B cell (primary cell): ENCODE data around the gene MYDGF. TPM values are rescaled to one million over a fixed set of nuclear protein-coding genes. Genes with fewer than 3 reads are reported as not detected.

Source experiments
- ATAC-seq: fragments of 200-7000 bp; cut with Tn5 transposase; one replicate; pipeline ENCODE4 v1.10.0; 2021; ENCODE audit warnings: low read depth, mild to moderate bottlenecking, moderate number of reproducible peaks, moderate library complexity
- CTCF ChIA-PET: fragments of 350-600 bp; sonication (Branson Sonifier 250); formaldehyde crosslinking; loops from one replicate; lab custom pipeline; 2021; ENCODE audit warnings: antibody characterized with exemption, inconsistent platforms; lab: Charles Lee
- POLR2A ChIA-PET: fragments of 350-600 bp; sonication (Branson Sonifier 250); formaldehyde crosslinking; loops from one replicate; lab custom pipeline; 2021; ENCODE audit warnings: antibody characterized with exemption; lab: Charles Lee
- DNase-seq: peaks from one replicate; pipeline ENCODE4 v3.0.0; 2013
- H2AFZ ChIP-seq: 2 replicates; pipeline ENCODE4 v1.6.1; 2012; ENCODE audit warnings: mild to moderate bottlenecking, low read depth, low read length; ENCODE audit not compliant: insufficient read depth, poor library complexity, severe bottlenecking
- H3K27ac ChIP-seq, 2 donors: 1 replicate in 1 of 2; 2 replicates in 1 of 2; pipeline ENCODE4 v1.5.1; 2012 to 2013; ENCODE audit warnings: low read length in 2 of 2, mild to moderate bottlenecking in 2 of 2, moderate library complexity in 1 of 2
- H3K27me3 ChIP-seq, 4 experiments: fragments of 200-600 bp in 1 of 4; sonication (generic) in 1 of 4; replicated peaks in 1 of 4; 1 replicate in 2 of 4; 2 replicates in 2 of 4; pipeline versions ENCODE4 v1.6.1 to v1.7.0; 2013 to 2016; ENCODE audit warnings: low read length in 3 of 4, mild to moderate bottlenecking in 2 of 4, mixed read lengths in 1 of 4, moderate library complexity in 1 of 4; ENCODE audit not compliant: insufficient read depth in 4 of 4, control insufficient read depth in 3 of 4; ENCODE audit errors: control extremely low read depth in 1 of 4
- H3K36me3 ChIP-seq, 2 experiments: replicated peaks in 1 of 2; 1 replicate in 1 of 2; 2 replicates in 1 of 2; pipeline versions ENCODE4 v1.6.1 to v1.7.1; 2013; ENCODE audit warnings: low read length in 1 of 2; ENCODE audit not compliant: insufficient read depth in 2 of 2, control insufficient read depth in 1 of 2; ENCODE audit errors: control extremely low read depth in 1 of 2, extremely low read depth in 1 of 2
- H3K4me1 ChIP-seq, 2 donors: fragments of 200-600 bp in 1 of 2; sonication (generic) in 1 of 2; 1 replicate in 1 of 2; 2 replicates in 1 of 2; pipeline versions ENCODE4 v1.5.1 to v1.6.1; 2013 to 2017; ENCODE audit warnings: low read length in 2 of 2; ENCODE audit not compliant: control insufficient read depth in 2 of 2, insufficient read depth in 2 of 2
- H3K4me2 ChIP-seq: replicated peaks from 2 replicates; pipeline ENCODE3; 2012; ENCODE audit warnings: mild to moderate bottlenecking, low read depth, low read length; ENCODE audit not compliant: poor library complexity, severe bottlenecking
- H3K4me3 ChIP-seq, 5 experiments: fragments of 200-600 bp in 1 of 5; sonication (generic) in 1 of 5; 1 replicate in 3 of 5; 2 replicates in 2 of 5; pipeline versions ENCODE4 v1.5.1 to v1.7.0; 2011 to 2016; ENCODE audit warnings: low read length in 4 of 5, mild to moderate bottlenecking in 4 of 5, low read depth in 2 of 5, control low read depth in 1 of 5, moderate library complexity in 1 of 5; ENCODE audit not compliant: insufficient read depth in 1 of 5; ENCODE audit errors: control extremely low read depth in 1 of 5, extremely low read depth in 1 of 5
- H3K79me2 ChIP-seq: fragments of 200-600 bp; sonication (generic); one replicate; pipeline ENCODE4 v1.6.0; 2016; ENCODE audit warnings: low read length; ENCODE audit not compliant: control insufficient read depth, insufficient read depth
- H3K9ac ChIP-seq: fragments of 200-600 bp; sonication (generic); 2 replicates; pipeline ENCODE4 v1.6.1; 2017; ENCODE audit warnings: mild to moderate bottlenecking, low read length, moderate library complexity
- H3K9me3 ChIP-seq, 3 donors: one replicate each; pipeline versions ENCODE4 v1.6.1 to v1.7.1; 2013; ENCODE audit warnings: low read length in 2 of 3; ENCODE audit not compliant: control insufficient read depth in 2 of 3, insufficient read depth in 1 of 3; ENCODE audit errors: control extremely low read depth in 1 of 3
- H4K20me1 ChIP-seq: 2 replicates; pipeline ENCODE4 v1.6.0; 2012; ENCODE audit warnings: mild to moderate bottlenecking, low read length; ENCODE audit not compliant: insufficient read depth, control insufficient read depth, poor library complexity, severe bottlenecking
- H3K27ac Mint-ChIP-seq: one replicate; pipeline ENCODE4 v1.8.0; 2021; ENCODE audit warnings: mixed read lengths
- H3K27me3 Mint-ChIP-seq: one replicate; pipeline ENCODE4 v1.8.0; 2021; ENCODE audit warnings: mixed read lengths
- H3K4me1 Mint-ChIP-seq: one replicate; pipeline ENCODE4 v1.8.0; 2021; ENCODE audit warnings: mixed read lengths
- H3K4me3 Mint-ChIP-seq: one replicate; pipeline ENCODE4 v1.8.0; 2021; ENCODE audit warnings: mixed read lengths
- H3K9me3 Mint-ChIP-seq: one replicate; pipeline ENCODE4 v1.8.0; 2022; ENCODE audit warnings: mixed read lengths; ENCODE audit not compliant: insufficient read depth
- EZH2 ChIP-seq: IDR thresholded peaks from 2 replicates; pipeline ENCODE4 v1.6.1; 2012; ENCODE audit warnings: borderline replicate concordance, low read depth, mild to moderate bottlenecking, moderate library complexity, low read length; ENCODE audit not compliant: insufficient read depth, poor library complexity, severe bottlenecking
- WGBS: methylation state at CpG from one replicate; pipeline ENCODE4 v1.1.5; 2013; ENCODE audit warnings: missing lambda C conversion rate; ENCODE audit not compliant: insufficient coverage; 5-methylcytosine and 5-hydroxymethylcytosine counted together
- intact Hi-C: fragments of 100-400 bp; cut with micrococcal nuclease; formaldehyde crosslinking; loops from one replicate; pipeline ENCODE4 v1.10.0; 2022
- polyA plus RNA-seq: library from polyadenylated mRNA; depleted of rRNA; stranded (reverse); fragments of >200 nt; gene quantifications from 2 replicates; pipeline ENCODE4 v1.2.3, GENCODE V29; 2012
- total RNA-seq, 2 donors: library from RNA; stranded (reverse); fragments of 120-200 nt in 1 of 2; gene quantifications; 1 replicate in 1 of 2; 2 replicates in 1 of 2; pipeline versions ENCODE4 v1.2.3 to v1.2.4, GENCODE V29; 2013 to 2022
- TF ChIP-seq, protein P1 (sequence below): fragments of 200-600 bp; IDR thresholded peaks from one replicate; pipeline ENCODE4 v1.8.0; 2022; ENCODE audit warnings: antibody characterized with exemption, mild to moderate bottlenecking

Gene MYDGF
- total and polyA plus RNA-seq, 2 donors (not counting 1 experiment from before 2014, with no cell fraction given), result 21.2 to 42.3 TPM

DNA sequence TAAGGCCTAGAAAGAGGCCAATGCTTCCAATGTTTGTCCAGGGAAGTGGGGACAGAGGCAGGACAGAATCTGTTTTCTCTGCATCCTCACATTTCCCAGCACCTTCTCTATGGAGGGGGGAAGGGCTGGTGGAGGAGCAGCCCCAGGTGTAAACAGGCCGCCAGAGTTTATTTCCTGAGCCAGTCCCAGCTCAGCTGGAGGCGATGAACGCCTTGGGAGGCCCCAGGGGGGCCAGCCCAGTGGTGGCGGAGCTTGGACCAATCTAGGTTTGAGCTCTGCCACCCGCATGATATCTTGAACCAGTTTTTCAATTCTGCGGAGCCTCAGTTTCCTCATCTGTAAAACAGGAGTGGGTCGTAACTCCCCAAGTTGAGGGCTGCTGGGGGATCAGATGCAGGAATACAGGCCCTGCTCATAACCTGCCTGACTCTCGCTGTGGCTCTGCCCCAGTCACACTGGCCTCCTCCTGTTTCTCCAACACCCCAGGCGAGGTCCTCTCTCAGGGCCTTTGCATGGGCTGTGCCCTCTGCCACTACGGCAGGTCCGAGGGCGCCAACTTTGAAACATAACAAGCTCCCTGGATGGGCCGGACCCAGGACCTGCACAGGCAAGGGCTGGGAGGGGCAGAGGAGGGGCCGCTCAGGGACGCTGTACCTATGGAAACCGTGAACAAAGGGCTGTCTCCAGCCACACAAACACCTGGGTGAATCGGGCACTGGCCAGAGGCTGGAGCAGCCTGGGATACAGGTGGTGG lies 29.7 kb downstream of the MYDGF start:
- CTCF ChIA-PET, result no interaction called here
- Histone ChIP-seq H3K9me3 (no peaks in the 10 kb centered on the region), H3K4me3 (peak overlapping the region in 4 of 5 experiments; percentile 74 to 96 (median 94)), H3K4me1 (peaks cover 34 to 72% of the 10 kb centered on the region in 2 donors), H3K79me2 (peaks cover 57% of the 10 kb centered on the region), H3K9ac (peak overlapping the region; percentile 99), H2AFZ (peak overlapping the region; percentile 96), H3K4me2 (peak overlapping the region; percentile 93), H3K27me3 (peaks cover 0 to 3% (median 0%) of the 10 kb centered on the region in 4 experiments), H4K20me1 (peaks cover 13% of the 10 kb centered on the region), H3K27ac (peak overlapping the region in 1 of 2 donors; percentile 88), H3K36me3 (no peaks in the 10 kb centered on the region)
- ATAC-seq (no peak), DNase-seq (no peak)
- H3K9me3 Mint-ChIP-seq, result no peaks in the 10 kb centered on the region
- 70% methylated on average over 16 of the region's 17 CpGs for whole genome bisulfite sequencing
- peak overlapping the region; percentile 20 for H3K27ac Mint-ChIP-seq
- H3K4me1 Mint-ChIP-seq, result peaks cover 40% of the 10 kb centered on the region
- TF ChIP-seq EZH2, result no peak
- TF ChIP-seq, protein P1, sequence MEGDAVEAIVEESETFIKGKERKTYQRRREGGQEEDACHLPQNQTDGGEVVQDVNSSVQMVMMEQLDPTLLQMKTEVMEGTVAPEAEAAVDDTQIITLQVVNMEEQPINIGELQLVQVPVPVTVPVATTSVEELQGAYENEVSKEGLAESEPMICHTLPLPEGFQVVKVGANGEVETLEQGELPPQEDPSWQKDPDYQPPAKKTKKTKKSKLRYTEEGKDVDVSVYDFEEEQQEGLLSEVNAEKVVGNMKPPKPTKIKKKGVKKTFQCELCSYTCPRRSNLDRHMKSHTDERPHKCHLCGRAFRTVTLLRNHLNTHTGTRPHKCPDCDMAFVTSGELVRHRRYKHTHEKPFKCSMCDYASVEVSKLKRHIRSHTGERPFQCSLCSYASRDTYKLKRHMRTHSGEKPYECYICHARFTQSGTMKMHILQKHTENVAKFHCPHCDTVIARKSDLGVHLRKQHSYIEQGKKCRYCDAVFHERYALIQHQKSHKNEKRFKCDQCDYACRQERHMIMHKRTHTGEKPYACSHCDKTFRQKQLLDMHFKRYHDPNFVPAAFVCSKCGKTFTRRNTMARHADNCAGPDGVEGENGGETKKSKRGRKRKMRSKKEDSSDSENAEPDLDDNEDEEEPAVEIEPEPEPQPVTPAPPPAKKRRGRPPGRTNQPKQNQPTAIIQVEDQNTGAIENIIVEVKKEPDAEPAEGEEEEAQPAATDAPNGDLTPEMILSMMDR, result no peak
- POLR2A ChIA-PET, result no interaction called here
- H3K27me3 Mint-ChIP-seq, result no peaks in the 10 kb centered on the region
- H3K4me3 Mint-ChIP-seq, result peak overlapping the region; percentile 99
- intact Hi-C loops, result no loop called here

DNA sequence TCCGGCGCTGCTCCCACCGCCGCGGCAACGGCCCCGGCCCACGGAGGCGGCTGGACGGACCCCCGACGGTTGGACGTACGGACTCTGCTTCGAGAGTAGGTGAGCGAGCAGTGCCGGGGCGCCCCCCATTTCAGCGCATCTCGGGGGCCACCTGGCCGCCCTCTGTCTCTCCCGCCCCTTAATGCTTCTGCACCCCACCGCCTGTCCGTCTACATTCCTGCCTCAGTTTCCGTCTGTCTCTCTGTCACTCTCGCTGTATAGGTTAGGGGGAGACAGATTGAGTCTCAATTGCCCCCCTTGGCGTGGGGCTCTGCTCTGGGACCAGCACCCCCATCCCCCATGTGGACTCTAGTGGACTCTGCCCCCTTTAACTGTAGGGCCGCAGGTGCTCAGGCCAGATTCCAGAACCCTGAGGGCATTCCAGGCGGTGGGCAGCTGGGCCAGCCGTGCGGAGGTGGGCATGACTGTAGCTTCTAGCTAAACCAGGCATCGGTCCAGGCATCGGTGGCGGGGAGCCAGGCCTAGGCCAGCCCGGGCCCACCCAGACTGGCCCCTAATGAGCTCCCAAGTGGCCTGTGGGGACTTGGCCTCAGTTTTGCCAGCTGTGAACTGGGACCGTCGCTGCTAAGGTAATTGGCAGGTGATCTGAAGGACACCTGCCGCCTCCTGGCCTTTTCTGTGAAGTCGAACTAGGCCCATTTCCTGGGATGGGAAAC lies 30.5 kb downstream of the MYDGF start:
- Mint-ChIP-seq H3K27me3 (no peaks in the 10 kb centered on the region), H3K4me3 (peak overlapping the region; percentile 99), H3K4me1 (peaks cover 40% of the 10 kb centered on the region), H3K27ac (peak overlapping the region; percentile 89), H3K9me3 (no peaks in the 10 kb centered on the region)
- Histone ChIP-seq H3K4me1 (peaks cover 34 to 72% of the 10 kb centered on the region in 2 donors), H3K4me3 (peak overlapping the region; percentile 74 to 96 (median 93)), H3K9me3 (no peaks in the 10 kb centered on the region), H3K9ac (peak overlapping the region; percentile 99), H3K79me2 (peaks cover 50% of the 10 kb centered on the region), H3K4me2 (peak overlapping the region; percentile 93), H3K27me3 (peaks cover 0 to 3% (median 0%) of the 10 kb centered on the region in 4 experiments), H4K20me1 (peaks cover 13% of the 10 kb centered on the region), H3K36me3 (no peaks in the 10 kb centered on the region), H3K27ac (peak overlapping the region; percentile 63 to 88), H2AFZ (peak overlapping the region; percentile 96)
- DNase-seq, result no peak
- no peak for TF ChIP-seq EZH2
- TF ChIP-seq, protein P1, result no peak
- CTCF ChIA-PET, result no interaction called here
- intact Hi-C loops, result loop anchor here (1.0 to 5.0 kb wide), 5 partner anchors 31 to 1132 kb away; partner anchors contain the start of genes FEM1A, FZR1, MYDGF and SEMA6B
- POLR2A ChIA-PET, result no interaction called here
- 4% methylated on average over 32 of the region's 39 CpGs for WGBS
- ATAC-seq, result no peak
